ENCODE data around the gene FIGNL2. TPM values are rescaled to one million over a fixed set of nuclear protein-coding genes. Genes with fewer than 3 reads are reported as not detected.

The FIGNL2 gene
- total RNA-seq, 1 donor from 2014 or later = 0.69 TPM

- DNase-seq = no peak
These were observed 26.0 kb upstream of the FIGNL2 start for GRCh38 chr12:51874486-51874885.

GRCh38 chr12:51874000-51874399 is 25.5 kb upstream of the FIGNL2 start:
- DNase-seq = no peak

GRCh38 chr12:51873251-51873994 is 24.9 kb upstream of the FIGNL2 start:
- no peak for DNase-seq

GRCh38 chr12:51872689-51872981 is 24.1 kb upstream of the FIGNL2 start:
- no peak for DNase-seq

GRCh38 chr12:51871918-51872688 is 23.6 kb upstream of the FIGNL2 start:
- no peak for DNase-seq

- no peak for DNase-seq
These were observed 22.6 kb upstream of the FIGNL2 start for GRCh38 chr12:51871126-51871525.

- no peak for DNase-seq
These were observed 22.0 kb upstream of the FIGNL2 start for GRCh38 chr12:51870504-51870903.

GRCh38 chr12:51869931-51870330 is 21.4 kb upstream of the FIGNL2 start:
- DNase-seq = no peak

- no peak for DNase-seq
These were observed 21.0 kb upstream of the FIGNL2 start for GRCh38 chr12:51869496-51869865.

- DNase-seq = no peak
These were observed 20.4 kb upstream of the FIGNL2 start for GRCh38 chr12:51868821-51869495.

GRCh38 chr12:51867796-51868428 is 19.4 kb upstream of the FIGNL2 start:
- DNase-seq = no peak

- no peak for DNase-seq
These were observed 18.9 kb upstream of the FIGNL2 start for GRCh38 chr12:51867371-51867770.

GRCh38 chr12:51866762-51867161 is 18.2 kb upstream of the FIGNL2 start:
- no peak for DNase-seq

GRCh38 chr12:51866324-51866723 is 17.8 kb upstream of the FIGNL2 start:
- DNase-seq = no peak

GRCh38 chr12:51865757-51866270 is 17.3 kb upstream of the FIGNL2 start:
- no peak for DNase-seq

- no peak for DNase-seq
These were observed 16.5 kb upstream of the FIGNL2 start for GRCh38 chr12:51864833-51865670.

GRCh38 chr12:51863933-51864832 is 15.7 kb upstream of the FIGNL2 start:
- peak; percentile 34 for DNase-seq

- no peak for DNase-seq
These were observed 14.9 kb upstream of the FIGNL2 start for GRCh38 chr12:51863363-51863932.

GRCh38 chr12:51862947-51863346 is 14.4 kb upstream of the FIGNL2 start:
- no peak for DNase-seq

GRCh38 chr12:51860986-51861385 is 12.5 kb upstream of the FIGNL2 start:
- no peak for DNase-seq
